Measurements from ENCODE around the gene RHOV. TPM values are rescaled to one million over a fixed set of nuclear protein-coding genes. Genes with fewer than 3 reads are reported as not detected.
"Not testable (repeated sequence)": the region's sequence is repeated elsewhere in the genome, so short reads cannot be mapped to it uniquely, and the experiment has no call there.

The RHOV gene
- total RNA-seq, 1 donor from 2014 or later, result 3.1 TPM

- H3K4me3 ChIP-seq (ENCODE audit: low read depth, low read length), result peak overlapping the region; percentile 63
- DNase-seq (ENCODE audit: low read depth), result no peak
- TF ChIP-seq CTCF (conservative IDR thresholded peaks at IDR 0.05; ENCODE audit: low read depth, low read length), result no peak
Measured at GRCh38 chr15:40872791-40873693, 992 bp downstream of the RHOV start.

GRCh38 chr15:40871749-40872617 lies 2.1 kb downstream of the RHOV start:
- no peak overlapping the region for H3K4me3 ChIP-seq (ENCODE audit: low read depth, low read length)
- no peak for TF ChIP-seq CTCF (conservative IDR thresholded peaks at IDR 0.05; ENCODE audit: low read depth, low read length)
- no peak for DNase-seq (ENCODE audit: low read depth)

- no peak for TF ChIP-seq CTCF (conservative IDR thresholded peaks at IDR 0.05; ENCODE audit: low read depth, low read length)
- H3K4me3 ChIP-seq (ENCODE audit: low read depth, low read length), result no peak overlapping the region
- no peak for DNase-seq (ENCODE audit: low read depth)
Measured at GRCh38 chr15:40870716-40871115, 3.3 kb downstream of the RHOV start.

GRCh38 chr15:40869686-40870085 lies 4.3 kb downstream of the RHOV start:
- no peak overlapping the region for H3K4me3 ChIP-seq (ENCODE audit: low read depth, low read length)
- DNase-seq (ENCODE audit: low read depth), result no peak
- no peak for TF ChIP-seq CTCF (conservative IDR thresholded peaks at IDR 0.05; ENCODE audit: low read depth, low read length)

GRCh38 chr15:40867199-40867598 lies 6.8 kb downstream of the RHOV start:
- no peak overlapping the region for H3K4me3 ChIP-seq (ENCODE audit: low read depth, low read length)
- no peak for DNase-seq (ENCODE audit: low read depth)
- no peak for TF ChIP-seq CTCF (conservative IDR thresholded peaks at IDR 0.05; ENCODE audit: low read depth, low read length)

- TF ChIP-seq CTCF (conservative IDR thresholded peaks at IDR 0.05; ENCODE audit: low read depth, low read length), result no peak
Measured at GRCh38 chr15:40863660-40864270, 10.3 kb downstream of the RHOV start.

GRCh38 chr15:40861147-40861546 lies 12.9 kb downstream of the RHOV start:
- DNase-seq (ENCODE audit: low read depth); H3K4me3 ChIP-seq (ENCODE audit: low read depth, low read length): not testable (repeated sequence)

More at GRCh38 chr15:40863660-40864270, 10.3 kb downstream of the RHOV start:
- no peak for DNase-seq (ENCODE audit: low read depth)
- H3K4me3 ChIP-seq (ENCODE audit: low read depth, low read length), result no peak overlapping the region

Measured in epithelial cell of proximal tubule (primary cell).